ENCODE measurements around the gene OBI1. TPM values are rescaled to one million over a fixed set of nuclear protein-coding genes. Genes with fewer than 3 reads are reported as not detected.
"Not testable (repeated sequence)": the region's sequence is repeated elsewhere in the genome, so short reads cannot be mapped to it uniquely, and the experiment has no call there.

The OBI1 gene
- total RNA-seq, 1 donor from 2014 or later: 16.3 TPM

- not testable (repeated sequence) for DNase-seq
These were observed 11.8 kb downstream of the OBI1 start for GRCh38 chr13:78647109-78647678.

GRCh38 chr13:78638216-78638615, 20.7 kb downstream of the OBI1 start:
- DNase-seq: no peak

DNA sequence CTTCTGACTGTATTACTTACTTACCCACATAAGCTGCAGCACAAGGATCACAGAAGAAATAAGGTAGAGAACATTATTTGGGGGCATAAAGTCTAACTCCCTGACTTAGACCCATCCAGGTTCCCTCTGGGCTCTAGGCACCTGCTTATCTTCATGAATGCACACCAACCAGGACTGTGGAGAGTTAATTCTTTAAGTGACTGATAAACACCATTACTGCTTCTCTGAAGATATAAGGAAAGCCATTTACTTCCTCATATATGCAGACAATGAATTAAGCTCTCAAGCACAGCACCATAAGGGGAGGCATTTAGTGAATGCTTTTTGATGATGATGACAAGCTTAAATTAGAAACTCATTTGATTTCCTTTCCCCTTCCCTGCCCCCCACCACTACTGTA, 22.5 kb downstream of the OBI1 start:
- DNase-seq: no peak

GRCh38 chr13:78632996-78633395, 26.0 kb downstream of the OBI1 start:
- no peak for DNase-seq

DNA sequence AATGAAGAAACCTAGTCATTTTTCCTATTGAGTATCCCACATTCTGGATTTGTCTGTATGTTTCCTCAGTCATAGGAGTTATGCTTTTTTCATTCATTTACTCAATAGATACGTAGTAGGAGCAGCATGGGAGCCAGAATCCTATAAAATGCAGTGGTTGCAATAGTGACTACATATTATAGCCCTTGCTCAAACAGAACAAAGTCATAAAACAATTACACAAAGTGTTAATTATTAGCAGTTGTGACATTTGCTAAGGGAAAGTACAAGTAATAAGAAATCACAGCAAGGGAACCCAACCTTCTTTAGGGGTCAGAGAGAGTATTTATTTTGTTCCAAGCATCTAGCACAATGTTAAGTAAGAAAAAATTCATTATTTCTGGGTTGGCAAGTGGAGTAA, 27.9 kb downstream of the OBI1 start:
- no peak for DNase-seq

DNA sequence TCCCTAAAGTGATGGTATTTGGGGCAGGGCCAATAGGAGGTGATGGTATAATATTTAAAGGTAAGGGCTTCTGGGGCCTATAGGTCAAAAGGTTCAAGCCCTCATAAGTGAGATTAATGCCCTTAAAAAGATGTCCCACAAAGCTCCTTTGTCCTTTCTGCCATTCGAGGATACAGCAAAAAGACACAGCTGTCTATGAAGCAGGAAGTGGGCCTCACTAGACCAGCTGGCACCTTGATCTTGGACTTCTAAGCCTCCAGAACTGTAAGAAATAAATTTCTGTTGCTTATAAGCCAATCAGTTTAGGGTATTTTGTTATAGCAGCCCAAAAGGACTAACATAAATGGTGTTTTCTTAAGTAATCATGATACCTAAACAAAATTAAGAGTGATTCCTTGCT, 28.4 kb downstream of the OBI1 start:
- DNase-seq: no peak

DNA sequence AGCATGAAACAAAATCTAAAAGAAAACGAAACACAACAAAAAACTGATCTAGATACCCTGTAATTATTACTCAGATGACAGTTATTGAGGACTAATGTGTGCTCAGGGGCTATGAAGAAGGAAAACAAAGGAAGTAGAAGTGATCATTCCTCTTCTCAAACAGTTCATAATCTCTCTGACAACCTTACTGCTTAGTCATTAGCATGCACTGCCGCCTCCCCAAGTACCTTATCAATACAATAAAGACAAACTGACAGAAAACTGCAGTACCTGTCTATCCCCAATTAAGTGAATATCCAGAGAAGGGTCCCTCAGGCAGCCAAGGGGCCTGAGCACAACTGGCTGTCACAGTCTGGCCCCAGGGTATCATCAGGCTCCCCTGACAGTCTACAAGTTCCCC, 33.6 kb downstream of the OBI1 start:
- no peak for DNase-seq

GRCh38 chr13:78623132-78623531, 35.8 kb downstream of the OBI1 start:
- DNase-seq: no peak

DNA sequence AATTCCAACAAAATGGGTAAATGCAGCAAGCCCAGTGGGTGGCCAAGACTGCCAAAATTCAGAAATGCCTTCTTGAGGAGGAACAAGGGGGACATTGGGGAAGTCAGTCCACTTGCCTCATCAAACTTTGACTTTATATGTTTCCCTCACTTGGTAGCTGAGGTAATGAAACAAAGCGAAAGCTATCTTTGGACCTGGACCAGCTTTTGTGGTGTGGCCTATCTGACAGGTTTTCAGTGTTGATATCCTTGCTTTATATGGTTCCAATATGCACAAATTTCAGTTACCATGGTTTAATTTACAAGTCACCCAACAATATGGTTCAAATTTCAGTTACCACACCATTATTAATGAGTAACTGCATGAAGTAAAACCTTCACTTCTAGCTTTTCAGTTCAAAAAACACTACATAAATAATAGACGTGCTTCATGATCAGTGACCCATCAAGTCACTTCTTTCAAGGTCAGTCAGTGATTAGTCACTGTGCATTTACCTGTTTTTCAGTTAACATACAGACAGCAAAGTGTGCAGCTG, 38.0 kb downstream of the OBI1 start:
- DNase-seq: no peak

DNA sequence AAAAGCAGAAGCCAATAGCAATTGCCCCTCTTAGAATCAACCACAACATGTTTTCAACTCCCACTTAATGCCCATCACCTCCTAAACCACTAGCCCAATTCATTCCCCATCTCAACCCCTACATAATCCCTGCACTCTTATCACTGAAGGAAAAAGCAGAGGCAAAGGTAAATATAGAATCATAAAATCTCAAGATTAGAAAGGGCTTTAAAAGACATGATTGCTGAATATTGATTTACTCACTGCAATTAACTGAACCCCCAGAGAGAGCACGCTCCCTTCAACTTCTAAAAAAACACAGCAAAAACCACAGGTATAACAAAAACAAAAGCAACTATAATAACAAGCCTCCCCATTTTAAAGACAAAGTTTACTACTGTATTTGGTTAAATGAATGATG, 40.5 kb downstream of the OBI1 start:
- DNase-seq: no peak

GRCh38 chr13:78611040-78611439, 47.9 kb downstream of the OBI1 start:
- DNase-seq: no peak

GRCh38 chr13:78610381-78610883, 48.5 kb downstream of the OBI1 start:
- no peak for DNase-seq

GRCh38 chr13:78609464-78610205, 49.3 kb downstream of the OBI1 start:
- DNase-seq: no peak

DNA sequence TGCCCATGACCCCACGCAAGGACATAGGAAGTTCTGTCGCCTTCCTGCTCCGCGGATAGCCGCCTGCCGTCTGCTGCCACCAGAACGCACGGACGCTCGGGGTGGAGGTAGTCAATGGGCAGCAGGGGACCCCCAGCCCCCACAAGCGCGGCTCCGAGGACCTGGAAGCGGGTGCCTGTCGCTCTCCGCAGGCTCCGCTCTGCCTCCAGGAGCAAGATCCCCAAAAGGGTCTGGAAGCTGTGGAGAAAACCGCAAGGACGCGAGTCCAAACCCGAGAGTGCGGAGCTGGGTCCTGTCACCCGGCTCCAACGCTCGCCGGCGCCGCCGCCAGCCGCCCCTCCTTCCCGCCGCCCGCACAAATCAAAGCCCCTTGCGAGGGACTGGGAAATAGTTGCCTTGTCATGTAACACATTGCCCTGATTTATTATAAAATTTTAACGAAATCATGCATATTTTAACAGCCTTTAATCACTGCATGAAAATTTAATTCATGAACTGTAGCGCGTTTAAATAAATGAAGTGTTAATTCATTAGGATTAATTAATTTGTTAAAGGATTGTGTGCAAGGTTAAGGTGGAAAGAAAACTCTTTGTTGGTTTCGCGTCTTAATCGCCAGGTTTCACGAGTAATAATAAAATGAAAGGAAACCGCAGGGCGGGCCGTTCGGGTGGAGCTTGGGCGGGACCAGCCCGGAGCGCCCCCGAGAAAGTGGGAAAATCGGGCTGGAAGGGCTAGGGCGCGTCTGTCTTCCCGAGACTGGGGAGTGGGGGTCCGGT, 50.1 kb downstream of the OBI1 start:
- no peak for DNase-seq

DNA sequence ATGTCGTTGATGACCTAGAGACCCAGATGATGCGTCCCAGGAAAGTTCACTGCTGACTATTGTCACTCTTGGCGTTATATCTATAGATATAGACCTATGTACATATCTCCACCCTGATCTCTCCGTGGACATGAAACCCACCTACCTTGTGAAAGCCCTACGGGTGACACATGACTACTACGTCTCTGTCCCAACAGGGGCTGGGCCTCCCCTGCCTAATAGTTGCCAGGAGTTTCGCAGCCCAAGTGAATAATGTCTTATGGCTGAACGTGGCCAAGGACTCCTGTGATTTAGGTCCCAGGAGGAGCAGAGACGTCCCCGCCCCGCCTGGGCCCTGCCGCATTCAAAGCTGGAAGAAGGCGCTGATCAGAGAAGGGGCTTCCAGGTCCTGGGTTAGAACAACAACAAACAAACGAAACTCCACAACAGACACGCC, 50.7 kb downstream of the OBI1 start:
- DNase-seq: no peak

DNA sequence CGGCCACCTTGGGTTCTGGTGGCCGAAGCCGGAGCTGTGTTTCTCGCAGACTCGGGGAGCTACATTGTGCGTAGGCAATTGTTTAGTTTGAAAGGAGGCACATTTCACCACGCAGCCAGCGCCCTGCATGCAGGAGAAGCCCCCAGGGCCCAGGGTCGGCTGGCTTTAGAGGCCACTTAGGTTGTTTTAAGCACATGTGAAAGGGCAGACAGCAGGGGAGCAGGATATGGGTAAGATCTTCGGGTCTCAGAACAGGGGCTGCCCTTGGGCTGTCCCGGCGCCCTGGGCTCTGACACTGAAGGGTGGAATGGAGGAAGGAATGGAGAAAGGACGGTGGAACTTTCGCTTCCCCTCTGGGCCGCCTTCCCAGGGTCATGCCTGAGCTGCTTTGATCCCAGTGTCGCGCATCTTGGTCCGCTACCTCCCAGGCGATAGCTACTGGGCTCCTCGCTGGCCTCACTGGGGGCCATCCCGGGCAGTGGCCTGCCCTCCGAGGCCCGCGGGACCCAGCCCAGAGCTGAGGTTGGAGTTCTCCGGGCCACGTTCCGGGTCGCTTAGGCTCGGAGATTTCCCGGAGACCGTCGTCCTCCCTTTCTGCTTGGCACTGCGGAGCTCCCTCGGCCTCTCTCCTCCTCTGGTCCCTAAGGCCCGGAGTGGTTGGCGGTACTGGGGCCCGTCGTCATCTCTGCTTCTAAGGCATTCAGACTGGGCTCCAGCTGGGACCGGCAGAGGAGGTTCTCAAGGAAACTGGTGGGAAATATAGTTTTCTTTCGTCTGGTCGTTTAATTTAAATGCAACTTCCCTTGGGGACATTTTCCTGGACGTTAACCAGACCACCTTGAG, 51.3 kb downstream of the OBI1 start:
- no peak for DNase-seq

DNA sequence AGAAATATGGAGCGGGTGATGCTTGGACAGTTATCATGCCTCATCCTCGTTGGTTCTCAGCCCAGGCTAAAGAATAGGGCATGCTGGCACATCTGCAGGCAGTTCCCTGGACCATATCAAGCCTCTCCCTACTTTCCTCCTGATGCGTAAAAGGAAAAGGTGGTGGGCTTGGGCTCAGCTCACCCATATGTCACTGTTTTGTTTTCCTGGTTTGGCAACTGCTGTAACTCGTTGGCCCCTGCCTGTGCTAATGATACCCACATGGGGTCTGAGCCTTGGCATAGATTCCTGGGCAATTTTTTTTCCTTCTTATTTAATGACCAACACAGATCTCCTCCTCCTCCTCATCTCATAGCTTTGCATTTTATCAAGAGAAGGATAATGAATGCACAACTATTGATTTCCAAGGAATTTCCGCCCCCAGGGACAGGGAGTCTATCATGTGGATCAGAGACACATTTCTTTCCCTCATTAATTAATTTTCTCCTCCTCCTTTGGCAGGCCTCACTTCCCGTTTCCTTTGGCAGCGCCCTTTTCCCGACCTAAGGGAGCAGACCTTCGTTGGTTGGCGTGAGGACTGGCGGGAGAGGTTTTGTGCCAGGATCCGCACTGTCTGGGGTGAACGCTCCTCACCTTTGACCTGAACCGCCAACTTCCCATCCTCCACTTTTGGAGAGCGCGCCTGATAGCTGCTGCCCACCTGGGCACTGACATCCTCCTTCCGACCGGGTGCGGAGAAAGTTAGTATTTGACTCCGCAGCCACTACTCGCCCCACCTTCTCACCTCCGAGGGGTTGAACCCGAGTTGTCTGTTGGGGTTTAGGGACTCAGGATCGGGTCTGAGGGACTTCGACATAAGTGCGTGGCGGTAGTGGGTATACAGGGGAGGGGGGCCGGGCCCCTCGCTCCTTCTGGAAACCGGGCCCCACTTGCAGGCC, 52.2 kb downstream of the OBI1 start:
- DNase-seq: no peak

- no peak for DNase-seq
These were observed 54.0 kb downstream of the OBI1 start for GRCh38 chr13:78604782-78605611.

DNA sequence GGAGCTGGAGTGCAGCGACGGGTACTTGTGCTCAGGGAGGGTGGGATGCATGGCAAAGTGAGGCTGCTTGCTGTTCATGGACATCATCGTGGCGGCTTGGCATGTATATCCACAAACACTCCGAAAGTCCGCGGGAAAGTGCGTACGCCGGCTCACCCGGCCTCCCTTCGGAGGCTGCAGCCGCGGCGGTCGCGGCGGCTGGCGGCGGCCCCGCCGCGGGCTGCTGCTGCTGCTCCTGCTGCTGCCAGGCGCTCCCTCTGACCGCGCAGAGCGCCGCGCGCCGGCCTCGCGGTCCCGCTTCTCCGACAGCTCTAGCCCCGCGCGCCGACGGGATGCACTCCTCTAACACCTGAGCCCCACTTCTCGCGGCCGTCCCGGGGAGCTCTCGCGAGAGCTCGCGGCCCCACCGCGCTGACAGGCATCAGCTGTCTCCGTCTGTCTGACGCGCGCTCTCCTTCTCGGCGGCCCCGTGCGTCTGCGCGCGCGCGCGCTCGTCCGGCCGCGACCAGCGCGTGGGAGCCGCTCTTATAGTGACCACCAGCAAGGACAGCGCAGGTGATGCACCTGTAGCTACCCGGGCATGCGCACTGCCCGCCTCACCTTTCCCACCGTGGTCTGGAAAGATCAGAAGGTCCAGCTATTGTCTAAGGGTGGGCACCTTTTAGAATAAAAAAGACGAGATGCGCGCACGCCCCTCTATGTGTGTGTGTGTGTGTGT, 55.6 kb downstream of the OBI1 start, which contains the start of gene POU4F1:
Gene POU4F1, minus strand, starts transcription at position 313 of the 718 bp plus-strand sequence. Its CDS starts 226 bp downstream, at position 87.
- DNase-seq: no peak

All from skin of body (tissue), 2 donors.